Measurements from ENCODE around the gene FAM184B. TPM values are rescaled to one million over a fixed set of nuclear protein-coding genes. Genes with fewer than 3 reads are reported as not detected.
"Not testable (repeated sequence)": the region's sequence is repeated elsewhere in the genome, so short reads cannot be mapped to it uniquely, and the experiment has no call there.

FAM184B gene
- total RNA-seq, 1 experiment from 2014 or later: 0.47 TPM

DNA sequence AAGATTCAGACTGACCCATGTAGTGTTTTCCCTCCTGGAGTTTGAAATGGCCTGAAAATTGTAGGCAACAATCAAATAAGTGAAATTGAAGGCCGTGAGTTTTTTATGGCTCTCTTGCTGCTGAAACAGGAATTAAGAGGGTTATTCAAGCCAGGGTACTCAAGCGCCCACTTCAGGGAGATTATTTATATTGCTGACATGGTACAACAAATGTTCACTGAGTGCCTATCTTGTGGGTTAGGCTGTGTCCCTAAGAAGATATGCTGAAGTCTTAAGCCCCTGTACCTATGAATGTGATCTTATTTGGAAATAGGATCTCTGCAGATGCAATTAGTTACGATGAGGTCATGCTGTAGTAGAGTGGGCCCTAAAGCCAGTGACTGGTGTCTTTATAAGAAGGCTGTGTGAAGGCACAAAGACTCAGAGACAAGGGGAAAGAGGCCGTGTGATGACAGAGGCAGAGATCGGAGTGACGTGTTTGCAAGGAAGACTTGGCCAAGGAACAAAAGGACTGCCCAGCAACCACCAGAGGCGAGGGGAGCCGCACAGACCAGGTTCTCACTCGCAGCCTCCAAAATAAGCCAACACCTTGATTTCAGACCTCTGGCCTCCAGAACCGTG is 94.1 kb downstream of the FAM184B start:
- Histone ChIP-seq H3K79me2 (ENCODE audit: low read length) (no peaks in the 10 kb centered on the region), H3K4me1 (ENCODE audit: insufficient read depth, low read length) (peaks cover 31% of the 10 kb centered on the region), H3K36me3 (ENCODE audit: low read depth, low read length) (no peaks in the 10 kb centered on the region), H3F3A (ENCODE audit: low read length, unreplicated experiment) (no peaks in the 10 kb centered on the region), H4K20me1 (ENCODE audit: low read length) (no peaks in the 10 kb centered on the region), H3K9me2 (replicated peaks; ENCODE audit: low read length) (no peaks in the 10 kb centered on the region), H3K27ac (ENCODE audit: low read length) (peak overlapping the region; percentile 75), H2AFZ (ENCODE audit: low read length) (peak overlapping the region; percentile 54; the same call in 1 of the 2 replicates), H3K9ac (ENCODE audit: low read length) (no peak overlapping the region), H3K9me3 (ENCODE audit: low read length) (no peaks in the 10 kb centered on the region), H3K4me3 (ENCODE audit: low read length) (no peak overlapping the region), H3K4me2 (ENCODE audit: low read length) (peak overlapping the region; percentile 37; the same call in 1 of the 2 replicates), H3K27me3 (ENCODE audit: low read length) (no peaks in the 10 kb centered on the region)
- POLR2A ChIA-PET (ENCODE audit: unreplicated experiment): no interaction called here
- intact Hi-C loops (cut with micrococcal nuclease): no loop called here
- no TSS peak for BruUV-seq (replicated peaks)
- TF ChIP-seq EZH2 (IDR thresholded peaks at IDR 0.05; ENCODE audit: low read length, unreplicated experiment): no peak
- no peak for TF ChIP-seq EZH2phosphoT487 (IDR thresholded peaks at IDR 0.05; ENCODE audit: borderline replicate concordance, low read length)
- no peak for TF ChIP-seq CTCF (conservative IDR thresholded peaks at IDR 0.05; ENCODE audit: low read depth, low read length)
- no peak for DNase-seq
- ATAC-seq: no peak
- CTCF ChIA-PET: no interaction called here

DNA sequence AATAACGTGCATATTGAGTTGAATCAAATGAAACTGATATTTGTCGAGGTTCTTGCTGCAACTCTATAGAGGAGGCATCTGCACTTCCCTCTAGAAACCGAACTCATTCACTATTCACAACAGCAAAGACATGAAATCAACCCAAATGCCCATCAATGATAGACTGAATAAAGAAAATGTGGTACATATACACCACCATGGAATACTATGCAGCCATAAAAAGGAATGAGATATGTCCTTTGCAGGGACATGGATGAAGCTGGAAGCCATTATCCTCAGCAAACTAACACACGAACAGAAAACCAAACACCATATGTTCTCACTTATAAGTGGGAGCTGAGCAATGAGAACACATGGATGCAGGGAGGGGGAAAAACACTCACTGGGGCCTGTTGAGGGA is 96.8 kb downstream of the FAM184B start:
- POLR2A ChIA-PET (ENCODE audit: unreplicated experiment); CTCF ChIA-PET: not testable (repeated sequence)

GRCh38 chr4:17682222-17682566 is 99.2 kb downstream of the FAM184B start:
- ChIA-PET POLR2A (ENCODE audit: unreplicated experiment) (no interaction called here), CTCF (no interaction called here)
- Histone ChIP-seq H3K4me2 (ENCODE audit: low read length) (no peak overlapping the region), H3K27me3 (ENCODE audit: low read length) (no peaks in the 10 kb centered on the region), H3K79me2 (ENCODE audit: low read length) (no peaks in the 10 kb centered on the region), H3K4me1 (ENCODE audit: insufficient read depth, low read length) (no peaks in the 10 kb centered on the region; the same call in 1 of the 2 replicates), H3K9me2 (replicated peaks; ENCODE audit: low read length) (no peaks in the 10 kb centered on the region), H3K9ac (ENCODE audit: low read length) (no peak overlapping the region), H4K20me1 (ENCODE audit: low read length) (no peaks in the 10 kb centered on the region), H3K4me3 (ENCODE audit: low read length) (no peak overlapping the region), H2AFZ (ENCODE audit: low read length) (no peak overlapping the region), H3K9me3 (ENCODE audit: low read length) (no peaks in the 10 kb centered on the region), H3K27ac (ENCODE audit: low read length) (no peak overlapping the region), H3K36me3 (ENCODE audit: low read depth, low read length) (no peaks in the 10 kb centered on the region), H3F3A (ENCODE audit: low read length, unreplicated experiment) (no peaks in the 10 kb centered on the region)
- TF ChIP-seq EZH2phosphoT487 (IDR thresholded peaks at IDR 0.05; ENCODE audit: borderline replicate concordance, low read length) (no peak), EZH2 (IDR thresholded peaks at IDR 0.05; ENCODE audit: low read length, unreplicated experiment) (no peak)
- no TSS peak for BruUV-seq (replicated peaks)
- no peak for DNase-seq
- intact Hi-C loops (cut with micrococcal nuclease): no loop called here
- no peak for ATAC-seq

More for the DNA sequence above, 96.8 kb downstream of the FAM184B start:
- H3K27me3 ChIP-seq (ENCODE audit: low read length); H3K36me3 ChIP-seq (ENCODE audit: low read depth, low read length); DNase-seq; H3K27ac ChIP-seq (ENCODE audit: low read length); H3K9ac ChIP-seq (ENCODE audit: low read length); ATAC-seq; H3F3A ChIP-seq (ENCODE audit: low read length, unreplicated experiment); H3K79me2 ChIP-seq (ENCODE audit: low read length); H3K4me2 ChIP-seq (ENCODE audit: low read length); H3K9me2 ChIP-seq (replicated peaks; ENCODE audit: low read length); intact Hi-C loops (cut with micrococcal nuclease); H4K20me1 ChIP-seq (ENCODE audit: low read length); H2AFZ ChIP-seq (ENCODE audit: low read length); H3K4me3 ChIP-seq (ENCODE audit: low read length); H3K9me3 ChIP-seq (ENCODE audit: low read length); BruUV-seq (replicated peaks): not testable (repeated sequence)
- H3K4me1 ChIP-seq (ENCODE audit: insufficient read depth, low read length): peaks cover 18% of the 10 kb centered on the region
